ENCODE measurements around the gene BBLN.

Gene BBLN

DNA sequence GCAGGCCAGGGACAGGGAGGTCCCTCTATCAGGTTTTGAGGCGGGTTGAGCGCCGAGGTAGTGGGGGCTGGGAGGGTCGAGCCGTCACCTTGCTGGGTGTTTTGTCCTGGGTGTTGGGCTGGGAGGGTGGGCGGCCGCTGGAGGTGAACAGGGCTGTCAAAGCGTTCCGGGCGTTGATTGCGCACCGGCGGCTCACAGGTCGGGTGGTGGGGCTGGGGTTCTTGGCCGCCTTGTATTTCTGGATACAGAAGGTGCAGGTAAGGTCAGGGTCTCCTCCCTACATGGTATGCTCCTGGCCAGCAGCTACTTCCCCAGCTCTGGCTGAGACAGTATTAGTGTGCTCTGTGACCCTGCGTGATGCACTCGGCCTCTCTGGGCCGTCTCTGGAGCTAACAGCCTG, 6.1 kb downstream of the BBLN start:
- H3K4me2 ChIP-seq (ENCODE audit: low read depth, low read length) = no peak overlapping the region
- no peaks in the 10 kb centered on the region for H3K27me3 ChIP-seq (replicated peaks; ENCODE audit: insufficient read depth, low read length)
- no peak overlapping the region for H3K9ac ChIP-seq (ENCODE audit: low read length)
- H3K4me1 ChIP-seq (ENCODE audit: low read length) = 0 out of 2 replicates have a peak, but pooled peaks cover under 1% of the 10 kb centered on the region
- H3K27ac ChIP-seq (ENCODE audit: low read length) = no peak overlapping the region
- no peaks in the 10 kb centered on the region for H3K9me2 ChIP-seq (replicated peaks; ENCODE audit: insufficient read depth, low read length)
- no peak overlapping the region for H2AFZ ChIP-seq (ENCODE audit: low read length)
- H3K9me3 ChIP-seq (replicated peaks; ENCODE audit: insufficient read depth, low read length) = no peaks in the 10 kb centered on the region
- H3K79me2 ChIP-seq (ENCODE audit: low read length) = no peaks in the 10 kb centered on the region
- no peaks in the 10 kb centered on the region for H3K36me3 ChIP-seq (replicated peaks; ENCODE audit: insufficient read depth, low read length)
- no peaks in the 10 kb centered on the region for H4K20me1 ChIP-seq (ENCODE audit: insufficient read depth, low read length)
- no peaks in the 10 kb centered on the region for H3F3A ChIP-seq (ENCODE audit: insufficient read depth, low read length)
- no peak overlapping the region for H3K4me3 ChIP-seq (ENCODE audit: low read length)
- TF ChIP-seq EZH2phosphoT487 (IDR thresholded peaks at IDR 0.05; ENCODE audit: low read length) (no peak), EZH2 (optimal IDR thresholded peaks at IDR 0.05; ENCODE audit: low read depth, low read length) (no peak)
- TF ChIP-seq, protein P1, sequence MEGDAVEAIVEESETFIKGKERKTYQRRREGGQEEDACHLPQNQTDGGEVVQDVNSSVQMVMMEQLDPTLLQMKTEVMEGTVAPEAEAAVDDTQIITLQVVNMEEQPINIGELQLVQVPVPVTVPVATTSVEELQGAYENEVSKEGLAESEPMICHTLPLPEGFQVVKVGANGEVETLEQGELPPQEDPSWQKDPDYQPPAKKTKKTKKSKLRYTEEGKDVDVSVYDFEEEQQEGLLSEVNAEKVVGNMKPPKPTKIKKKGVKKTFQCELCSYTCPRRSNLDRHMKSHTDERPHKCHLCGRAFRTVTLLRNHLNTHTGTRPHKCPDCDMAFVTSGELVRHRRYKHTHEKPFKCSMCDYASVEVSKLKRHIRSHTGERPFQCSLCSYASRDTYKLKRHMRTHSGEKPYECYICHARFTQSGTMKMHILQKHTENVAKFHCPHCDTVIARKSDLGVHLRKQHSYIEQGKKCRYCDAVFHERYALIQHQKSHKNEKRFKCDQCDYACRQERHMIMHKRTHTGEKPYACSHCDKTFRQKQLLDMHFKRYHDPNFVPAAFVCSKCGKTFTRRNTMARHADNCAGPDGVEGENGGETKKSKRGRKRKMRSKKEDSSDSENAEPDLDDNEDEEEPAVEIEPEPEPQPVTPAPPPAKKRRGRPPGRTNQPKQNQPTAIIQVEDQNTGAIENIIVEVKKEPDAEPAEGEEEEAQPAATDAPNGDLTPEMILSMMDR (IDR thresholded peaks at IDR 0.05; ENCODE audit: low read length) = no peak
- DNase-seq = no peak

DNA sequence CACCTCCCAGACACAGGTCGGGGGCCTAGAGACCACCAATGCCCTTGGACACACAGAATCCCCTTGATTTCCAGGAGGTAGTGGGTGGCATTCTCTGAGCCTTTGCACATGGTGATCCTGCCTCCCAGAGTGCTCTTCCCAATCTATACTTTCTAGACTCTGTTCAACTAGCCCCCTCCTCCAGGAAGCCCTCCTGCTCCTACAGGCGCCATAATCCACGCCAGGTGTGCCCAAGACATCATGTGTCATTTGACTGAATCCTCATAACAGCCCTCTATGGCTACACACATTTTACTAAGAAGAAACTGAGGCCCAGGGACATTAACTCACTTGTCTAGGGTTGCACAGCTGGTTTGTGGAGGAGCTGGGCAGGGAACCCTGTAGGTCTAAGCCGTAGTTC, 7.1 kb downstream of the BBLN start:
- Histone ChIP-seq H2AFZ (ENCODE audit: low read length) (no peak overlapping the region), H3K79me2 (ENCODE audit: low read length) (no peaks in the 10 kb centered on the region), H3K9ac (ENCODE audit: low read length) (no peak overlapping the region), H4K20me1 (ENCODE audit: insufficient read depth, low read length) (no peaks in the 10 kb centered on the region), H3K9me2 (replicated peaks; ENCODE audit: insufficient read depth, low read length) (no peaks in the 10 kb centered on the region), H3K4me1 (ENCODE audit: low read length) (no peaks in the 10 kb centered on the region), H3K27ac (ENCODE audit: low read length) (no peak overlapping the region), H3K36me3 (replicated peaks; ENCODE audit: insufficient read depth, low read length) (no peaks in the 10 kb centered on the region), H3K4me2 (ENCODE audit: low read depth, low read length) (no peak overlapping the region), H3F3A (ENCODE audit: insufficient read depth, low read length) (no peaks in the 10 kb centered on the region), H3K27me3 (replicated peaks; ENCODE audit: insufficient read depth, low read length) (no peaks in the 10 kb centered on the region), H3K4me3 (ENCODE audit: low read length) (no peak overlapping the region), H3K9me3 (replicated peaks; ENCODE audit: insufficient read depth, low read length) (no peaks in the 10 kb centered on the region)
- DNase-seq = no peak
- TF ChIP-seq, protein P1 (IDR thresholded peaks at IDR 0.05; ENCODE audit: low read length) = no peak
- TF ChIP-seq EZH2 (optimal IDR thresholded peaks at IDR 0.05; ENCODE audit: low read depth, low read length) (no peak), EZH2phosphoT487 (IDR thresholded peaks at IDR 0.05; ENCODE audit: low read length) (no peak)

DNA sequence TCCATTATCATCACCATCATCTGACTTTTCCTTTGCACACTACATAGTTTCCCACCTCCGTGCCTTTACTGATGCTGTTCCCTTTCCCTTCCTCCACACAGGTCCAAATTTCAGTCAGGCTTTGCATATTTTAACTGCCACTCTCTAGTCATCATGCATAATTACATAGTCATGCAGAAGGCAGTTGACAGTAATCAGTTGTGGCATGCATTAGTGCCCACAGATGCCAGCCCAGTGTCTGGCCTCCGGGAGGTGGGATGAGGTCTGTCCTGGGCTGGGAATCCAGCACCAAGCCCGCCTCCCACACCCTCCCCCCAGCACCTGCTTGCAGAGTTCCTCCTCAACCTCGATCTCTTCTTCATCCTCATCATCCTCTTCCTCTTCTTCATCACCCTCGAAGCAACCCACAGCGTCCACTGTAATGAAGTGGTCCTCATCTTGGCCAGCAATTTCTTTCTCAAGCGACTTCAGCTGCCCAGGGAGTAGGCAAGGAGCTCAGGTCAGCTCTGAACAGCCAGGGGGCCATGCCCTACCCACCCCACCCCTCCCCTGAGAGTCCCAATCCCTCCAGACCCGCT, 8.8 kb downstream of the BBLN start:
- no peaks in the 10 kb centered on the region for H3K27me3 ChIP-seq (replicated peaks; ENCODE audit: insufficient read depth, low read length)
- TF ChIP-seq EZH2 (optimal IDR thresholded peaks at IDR 0.05; ENCODE audit: low read depth, low read length) = no peak
- TF ChIP-seq EZH2phosphoT487 (IDR thresholded peaks at IDR 0.05; ENCODE audit: low read length) = no peak
- TF ChIP-seq, protein P1 (IDR thresholded peaks at IDR 0.05; ENCODE audit: low read length) = no peak
- DNase-seq = no peak
- H3K4me2 ChIP-seq (ENCODE audit: low read depth, low read length) = no peak overlapping the region
- no peaks in the 10 kb centered on the region for H3F3A ChIP-seq (ENCODE audit: insufficient read depth, low read length)
- no peaks in the 10 kb centered on the region for H3K9me2 ChIP-seq (replicated peaks; ENCODE audit: insufficient read depth, low read length)
- no peaks in the 10 kb centered on the region for H3K79me2 ChIP-seq (ENCODE audit: low read length)
- no peak overlapping the region for H3K9ac ChIP-seq (ENCODE audit: low read length)
- no peaks in the 10 kb centered on the region for H4K20me1 ChIP-seq (ENCODE audit: insufficient read depth, low read length)
- H3K9me3 ChIP-seq (replicated peaks; ENCODE audit: insufficient read depth, low read length) = no peaks in the 10 kb centered on the region
- H3K4me1 ChIP-seq (ENCODE audit: low read length) = no peaks in the 10 kb centered on the region
- no peak overlapping the region for H2AFZ ChIP-seq (ENCODE audit: low read length)
- H3K4me3 ChIP-seq (ENCODE audit: low read length) = no peak overlapping the region
- H3K36me3 ChIP-seq (replicated peaks; ENCODE audit: insufficient read depth, low read length) = no peaks in the 10 kb centered on the region
- H3K27ac ChIP-seq (ENCODE audit: low read length) = no peak overlapping the region

All from MM.1S (cell line).